ENCODE data around the gene ASTN2. TPM values are rescaled to one million over a fixed set of nuclear protein-coding genes. Genes with fewer than 3 reads are reported as not detected.

The ASTN2 gene
- total and polyA plus RNA-seq, 2 donors (not counting 3 experiments of a cell fraction or from before 2014, with no cell fraction given) = 1.0 to 1.9 TPM

- no TSS peak for BruUV-seq (replicated peaks)
- Histone ChIP-seq H4K20me1 (replicated peaks; ENCODE audit: control insufficient read depth, extremely low read depth, insufficient read depth, low read length) (no peaks in the 10 kb centered on the region), H3K27ac (ENCODE audit: insufficient read depth, low read depth, low read length) (no peak overlapping the region), H3K4me1 (ENCODE audit: control insufficient read depth, extremely low read depth, insufficient read depth, low read length) (no peaks in the 10 kb centered on the region), H3K4me3 (replicated peaks in 1 of 3; ENCODE audit: insufficient read depth in 1 of 3, low read depth in 1 of 3, low read length in 3 of 3) (no peak overlapping the region), H3K27me3 (ENCODE audit: control insufficient read depth in 2 of 2, insufficient read depth in 2 of 2, low read length in 2 of 2) (no peaks in the 10 kb centered on the region), H3K9ac (replicated peaks; ENCODE audit: extremely low read depth, insufficient read depth, low read length) (no peak overlapping the region), H3K4me2 (ENCODE audit: insufficient read depth, low read length) (no peak overlapping the region), H3K9me3 (replicated peaks; ENCODE audit: control insufficient read depth, insufficient read depth, low read length) (no peaks in the 10 kb centered on the region), H3K36me3 (ENCODE audit: control insufficient read depth in 2 of 2, extremely low read depth in 1 of 2, insufficient read depth in 2 of 2, low read length in 2 of 2) (no peaks in the 10 kb centered on the region), H3K9me1 (replicated peaks; ENCODE audit: control insufficient read depth, extremely low read depth, insufficient read depth, low read length) (no peaks in the 10 kb centered on the region), H3K79me2 (ENCODE audit: control insufficient read depth, insufficient read depth, low read length) (no peaks in the 10 kb centered on the region), H2AFZ (ENCODE audit: low read depth, low read length) (no peak overlapping the region)
- DNase-seq (ENCODE audit: low read depth, low spot score) (no peak), FAIRE-seq (no peak)
- dilution Hi-C loops (cut with MboI; ENCODE audit: extremely low pct_ligation_motif_present, low sequenced_read_pairs) = no loop called here
- intact Hi-C loops (cut with micrococcal nuclease) = loop anchor here (5.0 kb wide), 1 partner anchor 328 kb away; no protein-coding TSS in a partner anchor
- POLR2A ChIA-PET = no interaction called here
- CTCF ChIA-PET = no interaction called here
- no peak for TF ChIP-seq EZH2 (IDR thresholded peaks at IDR 0.05; ENCODE audit: borderline replicate concordance, low read depth, low read length, severe bottlenecking)
- TF ChIP-seq JUN (IDR thresholded peaks at IDR 0.05; ENCODE audit: borderline replicate concordance, insufficient read depth, insufficient read length, low read depth) = no peak
- no peak for TF ChIP-seq FOS (IDR thresholded peaks at IDR 0.05; ENCODE audit: borderline replicate concordance, insufficient read depth, low read length)
- no peak for TF ChIP-seq MAX (IDR thresholded peaks at IDR 0.05; ENCODE audit: insufficient read depth, insufficient read length)
- no peak for TF ChIP-seq GATA2 (IDR thresholded peaks at IDR 0.05; ENCODE audit: insufficient read depth, insufficient read length, low read depth, low read length)
- no peak for TF ChIP-seq POLR2AphosphoS5 (IDR thresholded peaks at IDR 0.05; ENCODE audit: insufficient read depth, low read depth, low read length)
- TF ChIP-seq MYC (IDR thresholded peaks at IDR 0.05; ENCODE audit: low read depth, low read length) = no peak
Observed at GRCh38 chr9:116490321-116490720, 924.5 kb downstream of the ASTN2 start.

DNA sequence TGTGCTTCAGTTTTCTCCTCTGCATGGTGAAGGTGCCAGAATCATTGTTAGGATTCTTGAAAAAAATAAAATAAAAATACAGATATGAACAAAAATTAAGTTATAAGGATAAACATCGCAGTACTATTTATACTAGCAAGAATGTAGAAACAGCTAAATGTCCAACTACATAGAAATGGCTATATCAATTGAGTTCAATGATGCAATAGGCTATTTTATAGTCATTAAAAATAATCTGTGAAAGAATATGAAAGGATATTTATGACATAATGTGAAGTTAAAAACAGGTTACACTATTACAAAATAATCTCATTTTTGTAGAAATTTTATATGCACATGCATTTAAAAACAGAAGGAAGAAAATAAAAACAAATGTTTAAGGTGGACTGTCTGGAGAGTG is 926.5 kb downstream of the ASTN2 start:
- no peak for FAIRE-seq
- dilution Hi-C loops (cut with MboI; ENCODE audit: extremely low pct_ligation_motif_present, low sequenced_read_pairs) = no loop called here
- no peaks in the 10 kb centered on the region for H3K4me1 ChIP-seq (ENCODE audit: control insufficient read depth, extremely low read depth, insufficient read depth, low read length)

More for the DNA sequence above, 926.5 kb downstream of the ASTN2 start:
- H4K20me1 ChIP-seq (replicated peaks; ENCODE audit: control insufficient read depth, extremely low read depth, insufficient read depth, low read length) = no peaks in the 10 kb centered on the region
- intact Hi-C loops (cut with micrococcal nuclease) = no loop called here
- H3K27ac ChIP-seq (ENCODE audit: insufficient read depth, low read depth, low read length) = no peak overlapping the region
- no peak for DNase-seq (ENCODE audit: low read depth, low spot score)
- no peaks in the 10 kb centered on the region for H3K27me3 ChIP-seq (ENCODE audit: control insufficient read depth in 2 of 2, insufficient read depth in 2 of 2, low read length in 2 of 2)
- no TSS peak for BruUV-seq (replicated peaks)
- no peaks in the 10 kb centered on the region for H3K9me3 ChIP-seq (replicated peaks; ENCODE audit: control insufficient read depth, insufficient read depth, low read length)
- TF ChIP-seq JUN (IDR thresholded peaks at IDR 0.05; ENCODE audit: borderline replicate concordance, insufficient read depth, insufficient read length, low read depth) = no peak
- TF ChIP-seq POLR2A (IDR thresholded peaks at IDR 0.05; ENCODE audit: low read depth, low read length) = no peak
- TF ChIP-seq MAX (IDR thresholded peaks at IDR 0.05; ENCODE audit: insufficient read depth, insufficient read length) = no peak
- TF ChIP-seq FOS (IDR thresholded peaks at IDR 0.05; ENCODE audit: borderline replicate concordance, insufficient read depth, low read length) = no peak
- no peak for TF ChIP-seq GATA2 (IDR thresholded peaks at IDR 0.05; ENCODE audit: insufficient read depth, insufficient read length, low read depth, low read length)
- TF ChIP-seq MYC (IDR thresholded peaks at IDR 0.05; ENCODE audit: low read depth, low read length) = no peak
- TF ChIP-seq EZH2 (IDR thresholded peaks at IDR 0.05; ENCODE audit: borderline replicate concordance, low read depth, low read length, severe bottlenecking) = no peak
- no peak for TF ChIP-seq CTCF (IDR thresholded peaks at IDR 0.05; ENCODE audit: extremely low read depth in 1 of 2, insufficient read depth in 1 of 2, low read depth in 1 of 2, low read length in 2 of 2)
- TF ChIP-seq POLR2AphosphoS5 (IDR thresholded peaks at IDR 0.05; ENCODE audit: insufficient read depth, low read depth, low read length) = no peak
- H3K9ac ChIP-seq (replicated peaks; ENCODE audit: extremely low read depth, insufficient read depth, low read length) = no peak overlapping the region
- H3K4me3 ChIP-seq (replicated peaks in 1 of 3; ENCODE audit: insufficient read depth in 1 of 3, low read depth in 1 of 3, low read length in 3 of 3) = no peak overlapping the region
- ChIA-PET CTCF (no interaction called here), POLR2A (no interaction called here)
- no peaks in the 10 kb centered on the region for H3K79me2 ChIP-seq (ENCODE audit: control insufficient read depth, insufficient read depth, low read length)
- no peaks in the 10 kb centered on the region for H3K36me3 ChIP-seq (ENCODE audit: control insufficient read depth in 2 of 2, extremely low read depth in 1 of 2, insufficient read depth in 2 of 2, low read length in 2 of 2)
- no peaks in the 10 kb centered on the region for H3K9me1 ChIP-seq (replicated peaks; ENCODE audit: control insufficient read depth, extremely low read depth, insufficient read depth, low read length)
- H2AFZ ChIP-seq (ENCODE audit: low read depth, low read length) = no peak overlapping the region
- no peak overlapping the region for H3K4me2 ChIP-seq (ENCODE audit: insufficient read depth, low read length)

All from endothelial cell of umbilical vein (primary cell).